UCSD-AML1 (cell line): Measurements from ENCODE around the gene NRG2.

Experiments
- DNase-seq: peaks from one replicate; lab custom pipeline; 2025; ENCODE audit not compliant: unreplicated experiment; lab: John Stamatoyannopoulos, UW

Gene NRG2

DNA sequence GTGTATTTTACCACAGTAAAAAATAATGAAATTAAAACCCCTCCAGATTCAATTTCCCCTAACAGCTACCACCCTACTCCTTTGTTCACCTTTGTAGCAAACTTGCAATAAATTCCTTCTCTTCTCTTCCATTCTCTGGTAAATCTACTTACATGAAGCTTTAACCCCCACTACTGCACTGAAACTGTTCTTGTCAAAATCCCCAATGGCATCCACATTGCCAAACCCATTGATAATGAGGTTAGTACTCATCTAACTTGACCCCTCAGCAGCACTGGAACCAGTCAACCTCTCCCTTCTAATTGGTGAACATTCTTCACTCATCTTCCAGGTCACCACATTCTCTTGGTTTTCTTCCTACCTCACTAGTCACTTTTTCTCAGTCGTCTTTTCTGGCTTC, 29.6 kb downstream of the NRG2 start:
- no peak for DNase-seq

DNA sequence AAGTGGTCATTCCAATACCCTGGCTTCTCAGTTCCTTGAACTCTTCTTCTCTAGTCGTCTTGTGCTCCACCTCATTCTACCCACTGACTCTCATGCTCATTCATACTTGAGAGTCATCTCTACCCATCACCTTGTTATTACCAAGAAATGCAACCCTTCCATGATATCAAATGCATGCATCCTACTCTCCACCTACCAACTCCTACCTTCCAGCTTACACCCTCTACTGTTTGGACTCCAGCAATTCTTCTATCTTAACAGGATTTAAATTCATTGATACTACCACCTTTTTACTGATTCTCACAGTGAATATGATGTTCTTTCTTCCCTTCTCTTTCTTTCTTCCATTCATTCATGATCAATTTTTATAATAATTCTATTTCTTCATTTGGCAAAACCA, 30.7 kb downstream of the NRG2 start:
- DNase-seq, result no peak

DNA sequence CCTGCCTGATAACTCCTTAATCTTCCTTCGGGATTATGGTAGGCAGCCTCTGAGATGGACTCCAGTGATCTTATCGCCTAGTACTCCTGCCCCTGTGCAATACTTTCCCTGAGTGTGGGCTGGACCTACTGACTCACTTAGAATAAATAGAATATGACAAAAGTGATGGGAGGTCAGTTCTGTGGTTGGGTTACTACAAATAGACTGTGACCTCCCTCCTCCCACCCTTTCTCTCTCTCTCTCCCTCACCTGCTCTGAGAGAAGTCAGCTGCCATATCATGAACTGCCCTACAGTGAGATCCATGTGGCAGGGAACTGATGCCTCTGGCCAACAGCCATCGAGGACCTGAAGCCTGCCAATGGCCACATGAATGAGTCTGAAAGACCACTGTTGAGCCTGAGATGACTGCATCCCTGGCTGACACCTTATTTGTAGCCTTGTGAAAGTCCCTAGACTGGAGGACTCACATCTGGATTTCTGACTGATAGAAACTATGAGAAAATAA, 31.7 kb downstream of the NRG2 start:
- DNase-seq, result no peak

DNA sequence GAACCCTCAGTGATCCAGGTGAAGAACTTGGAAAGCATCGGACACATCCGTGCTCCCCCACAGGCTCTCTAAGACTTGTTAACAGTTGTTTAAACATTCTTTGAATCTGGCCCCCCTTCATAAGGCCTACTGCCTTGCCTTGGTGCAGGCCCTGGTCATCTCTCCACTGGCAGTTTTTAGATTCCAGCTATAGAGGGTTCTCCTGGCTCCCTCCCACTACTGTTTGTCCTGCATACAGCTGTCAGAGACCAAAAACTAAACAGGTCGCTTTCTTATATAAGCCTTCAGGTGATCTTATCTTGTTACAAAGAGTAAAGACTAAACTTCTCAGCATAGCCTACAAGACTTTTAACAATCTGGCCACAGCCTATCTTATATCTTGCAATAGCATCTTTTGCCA, 32.3 kb downstream of the NRG2 start:
- no peak for DNase-seq

DNA sequence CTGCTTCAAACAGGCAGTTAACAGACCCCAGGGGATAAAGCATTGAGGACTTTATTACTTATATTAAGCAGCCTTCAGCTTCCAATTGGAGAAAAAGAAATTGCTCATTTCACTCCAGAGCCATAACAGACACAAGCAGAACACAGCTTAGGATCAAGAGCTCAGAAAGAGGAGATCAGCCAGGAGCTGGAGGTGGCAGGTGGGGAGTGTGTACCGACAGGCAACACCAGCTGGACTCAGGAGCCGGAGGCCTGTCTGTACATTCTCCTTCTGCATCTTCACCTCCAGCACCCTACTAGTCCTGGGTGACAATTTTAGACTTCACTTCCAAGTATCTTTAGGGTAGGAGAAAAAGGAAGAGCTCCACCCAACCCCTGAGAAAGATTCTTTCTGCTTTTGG, 35.8 kb downstream of the NRG2 start:
- DNase-seq, result no peak

DNA sequence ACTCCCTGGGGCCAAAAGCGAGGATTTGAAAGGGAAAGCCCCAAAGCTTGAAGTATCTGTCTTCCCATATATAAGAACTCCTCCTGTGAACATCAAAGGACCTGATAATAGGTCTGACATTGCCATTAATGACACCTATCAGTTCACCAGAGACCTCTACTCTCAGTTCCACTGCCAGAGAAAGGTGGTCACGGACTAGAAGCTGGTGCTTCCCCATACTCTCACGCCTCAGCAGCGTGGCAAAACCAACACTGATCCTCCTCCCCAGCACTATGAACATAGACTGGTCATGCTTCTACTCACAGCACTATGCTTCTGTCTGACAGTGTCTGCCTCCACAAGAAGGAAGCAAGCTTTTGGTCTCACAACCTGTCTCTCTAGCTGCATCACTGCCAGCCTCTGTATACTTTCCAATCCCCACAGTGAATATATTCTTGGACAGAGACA, 37.9 kb downstream of the NRG2 start:
- no peak for DNase-seq

DNA sequence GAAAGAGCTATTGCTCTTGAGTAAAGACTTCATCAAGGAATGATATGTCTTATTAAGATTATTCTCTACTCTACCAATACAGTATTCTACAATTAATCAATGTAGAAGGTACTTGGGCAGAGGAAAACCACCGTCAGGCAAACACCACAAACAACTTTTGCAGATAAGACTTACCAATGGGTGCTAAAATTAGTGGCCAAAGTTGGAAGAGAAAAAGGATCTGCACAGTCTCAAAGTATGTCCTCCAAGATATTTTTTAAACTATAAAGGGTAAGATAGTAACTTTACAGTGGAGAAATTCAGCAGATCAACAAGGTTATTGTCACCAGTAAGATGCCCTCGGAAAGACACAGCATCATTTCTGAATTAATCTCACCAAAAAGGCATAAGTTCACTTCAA, 38.9 kb downstream of the NRG2 start:
- no peak for DNase-seq

DNA sequence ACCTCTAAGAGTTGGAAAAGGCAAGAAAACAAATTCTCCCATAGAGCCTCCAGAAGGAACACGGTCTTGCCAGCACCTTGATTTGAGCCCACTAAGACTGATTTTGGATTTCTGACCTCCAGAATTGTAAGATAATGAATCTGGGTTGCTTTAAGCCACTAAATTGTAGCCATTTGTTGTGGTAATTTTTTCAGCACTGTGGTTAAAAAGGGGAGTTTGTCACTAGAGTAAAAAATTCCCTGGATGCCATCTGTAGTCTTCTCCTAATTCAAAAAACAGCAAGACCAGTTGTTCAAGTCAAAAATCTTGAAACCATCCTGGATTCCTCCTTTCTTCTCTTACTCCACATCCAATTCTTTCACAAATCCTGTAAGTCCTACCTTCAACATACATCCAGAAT, 39.6 kb downstream of the NRG2 start:
- no peak for DNase-seq

DNA sequence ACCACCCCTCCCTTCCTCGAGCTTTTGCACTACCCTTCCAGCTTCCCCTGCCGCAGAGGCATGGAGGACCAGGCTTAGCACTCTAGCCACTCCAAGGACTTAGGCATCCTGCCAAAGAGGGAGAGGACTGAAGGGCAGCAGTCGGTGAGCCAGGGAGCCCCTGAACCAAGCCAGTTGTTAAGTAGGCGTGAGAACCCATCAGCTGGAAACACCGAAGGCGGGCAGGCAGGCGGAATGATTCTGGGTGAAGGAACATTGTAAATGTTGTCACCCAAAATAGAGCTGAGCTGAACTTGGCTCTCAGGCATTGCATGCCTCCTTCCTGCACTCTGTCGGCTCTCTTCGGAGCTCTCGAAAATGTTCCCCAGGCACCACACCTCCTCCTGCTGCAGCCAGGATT, 42.8 kb downstream of the NRG2 start:
- no peak for DNase-seq

DNA sequence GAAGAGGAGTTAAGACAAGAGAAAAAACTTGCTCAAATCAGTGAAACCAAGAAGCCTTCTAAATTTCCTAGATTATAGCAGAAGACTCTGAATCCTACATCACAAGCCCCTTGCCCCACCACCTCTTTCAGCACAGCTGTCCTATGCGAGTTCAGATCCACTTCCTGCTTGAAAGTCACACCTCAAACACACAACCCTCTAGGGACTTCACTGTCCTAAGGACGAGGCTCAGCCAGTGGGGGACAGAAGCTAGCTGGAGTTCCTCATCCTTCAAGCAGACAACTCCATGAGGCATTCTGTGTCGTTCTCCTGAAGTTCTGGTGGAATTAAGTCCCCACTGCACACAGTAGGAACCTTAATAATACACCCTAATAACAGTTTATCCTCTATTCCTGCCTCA, 44.3 kb downstream of the NRG2 start:
- no peak for DNase-seq

DNA sequence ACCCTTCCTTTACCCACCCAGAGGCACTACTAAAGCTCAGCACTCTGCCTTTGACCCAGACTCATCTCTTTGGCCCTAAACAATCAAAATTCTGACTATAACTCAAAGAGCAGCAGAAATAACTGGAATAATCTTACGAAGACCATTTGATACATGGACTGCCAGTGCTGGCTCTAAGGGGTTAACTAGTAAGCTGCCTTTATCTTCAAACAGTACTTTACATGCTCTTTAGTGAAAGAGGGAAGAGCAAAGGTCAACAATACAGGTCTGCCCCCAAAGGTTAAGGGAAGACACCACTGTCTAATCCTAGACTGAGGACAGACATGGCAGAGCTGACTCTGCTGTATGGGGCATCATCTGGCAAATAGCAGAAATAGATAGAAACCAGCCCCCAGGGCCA, 45.8 kb downstream of the NRG2 start:
- DNase-seq, result no peak

DNA sequence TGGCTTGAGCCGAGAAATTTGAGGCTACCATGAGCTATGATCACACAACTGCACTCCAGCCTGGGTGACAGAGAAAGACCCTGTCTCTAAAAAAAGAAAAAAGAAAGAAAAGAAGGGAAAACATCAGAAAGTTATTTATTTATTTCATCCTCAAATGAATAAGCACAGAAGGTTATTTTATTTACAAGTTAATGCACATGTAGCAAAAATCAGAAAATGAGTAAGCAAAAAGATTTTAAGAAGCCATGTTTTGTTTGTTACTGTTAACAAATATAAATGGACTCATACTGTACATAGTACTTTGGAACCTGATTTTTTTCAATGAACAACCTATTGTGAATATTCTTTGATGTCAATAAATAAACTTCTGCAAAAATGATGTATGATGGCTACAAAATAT, 47.2 kb downstream of the NRG2 start:
- DNase-seq, result no peak

DNA sequence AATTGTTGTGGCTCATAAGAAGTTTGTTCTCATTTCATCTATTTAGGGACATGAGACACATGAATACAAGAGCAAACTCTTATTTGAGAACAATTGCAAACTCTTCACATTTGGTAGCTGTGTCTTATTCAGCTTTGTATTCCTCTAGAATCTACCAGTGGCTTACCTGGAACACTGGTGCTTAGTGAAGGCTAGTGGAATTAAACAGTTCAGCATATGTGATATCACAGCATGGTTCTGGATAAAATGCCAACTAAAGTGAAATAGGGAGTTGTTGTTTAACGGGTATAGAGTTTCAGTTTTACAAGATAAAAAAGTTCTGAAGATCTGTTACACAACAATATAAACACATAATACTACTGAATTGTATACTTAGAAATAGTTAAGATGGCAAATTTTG, 48.9 kb downstream of the NRG2 start:
- no peak for DNase-seq

DNA sequence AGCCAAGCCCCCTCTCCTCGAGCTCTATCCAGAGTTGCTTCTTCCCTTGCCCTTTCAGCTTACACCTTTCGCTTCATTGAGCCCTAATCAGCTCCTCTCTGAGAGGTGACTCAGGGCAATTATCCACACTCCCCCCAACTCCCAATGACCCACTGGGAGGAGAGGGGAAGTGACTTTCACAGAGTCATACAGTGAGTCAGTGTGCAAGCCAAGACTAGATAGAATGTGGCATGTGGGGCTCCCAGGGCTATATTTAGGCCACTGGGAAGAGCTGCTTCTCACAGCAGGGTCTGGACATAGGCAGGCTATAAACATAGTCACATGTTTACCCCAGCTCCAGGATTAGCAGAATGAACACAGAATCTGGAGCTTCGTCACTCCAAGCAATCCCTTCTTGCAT, 57.4 kb downstream of the NRG2 start:
- DNase-seq, result no peak

DNA sequence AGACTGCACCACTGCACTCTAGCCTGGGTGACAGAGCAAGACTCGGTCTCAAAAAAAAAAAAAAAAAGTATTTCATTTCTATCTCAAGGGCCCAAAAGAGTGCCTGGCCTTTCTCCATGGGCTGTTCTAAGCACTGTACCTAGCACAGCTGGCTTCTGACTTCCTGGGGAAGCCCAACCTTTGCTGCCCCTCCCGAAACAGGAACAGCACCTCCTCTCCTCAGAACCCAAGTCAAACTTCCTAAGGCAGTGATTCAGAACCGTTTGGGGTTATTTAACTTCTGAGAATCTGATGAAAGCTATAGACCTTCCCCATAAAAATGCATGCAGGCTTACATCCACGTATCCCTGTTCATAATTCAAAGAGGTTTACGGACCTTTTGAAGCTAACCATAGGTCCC, 57.8 kb downstream of the NRG2 start:
- DNase-seq, result no peak

DNA sequence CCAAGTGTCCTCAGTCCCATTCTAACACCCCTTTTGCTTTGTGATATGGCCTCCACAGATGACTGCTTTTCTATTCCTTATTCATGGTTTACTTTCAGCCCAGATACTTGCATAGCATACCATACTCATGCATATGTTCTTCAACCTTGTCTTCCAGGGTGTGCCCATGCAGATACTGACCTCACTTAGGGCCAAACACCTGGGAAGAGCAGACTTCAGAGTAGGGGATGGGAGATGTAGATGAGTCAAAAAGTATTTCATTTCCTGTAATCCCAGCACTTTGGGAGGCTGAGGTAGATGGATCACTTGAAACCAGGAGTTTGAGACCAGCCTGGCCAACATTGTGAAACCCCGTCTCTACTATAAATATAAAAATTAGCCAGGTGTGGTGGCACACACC, 58.3 kb downstream of the NRG2 start:
- no peak for DNase-seq

DNA sequence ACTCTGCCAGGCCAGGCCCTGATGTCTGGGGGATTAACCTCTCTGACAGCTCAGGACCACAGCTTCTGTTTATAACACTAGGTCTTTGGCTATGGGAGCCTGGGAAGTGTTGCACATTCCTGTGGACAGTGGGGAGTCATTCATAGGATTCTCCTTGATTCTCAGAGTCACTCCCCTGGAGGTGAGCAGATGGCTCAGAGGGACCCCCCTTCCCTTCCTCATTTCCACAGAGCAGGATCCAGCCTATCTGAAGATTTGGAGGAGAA, 60.2 kb downstream of the NRG2 start:
- DNase-seq, result no peak

DNA sequence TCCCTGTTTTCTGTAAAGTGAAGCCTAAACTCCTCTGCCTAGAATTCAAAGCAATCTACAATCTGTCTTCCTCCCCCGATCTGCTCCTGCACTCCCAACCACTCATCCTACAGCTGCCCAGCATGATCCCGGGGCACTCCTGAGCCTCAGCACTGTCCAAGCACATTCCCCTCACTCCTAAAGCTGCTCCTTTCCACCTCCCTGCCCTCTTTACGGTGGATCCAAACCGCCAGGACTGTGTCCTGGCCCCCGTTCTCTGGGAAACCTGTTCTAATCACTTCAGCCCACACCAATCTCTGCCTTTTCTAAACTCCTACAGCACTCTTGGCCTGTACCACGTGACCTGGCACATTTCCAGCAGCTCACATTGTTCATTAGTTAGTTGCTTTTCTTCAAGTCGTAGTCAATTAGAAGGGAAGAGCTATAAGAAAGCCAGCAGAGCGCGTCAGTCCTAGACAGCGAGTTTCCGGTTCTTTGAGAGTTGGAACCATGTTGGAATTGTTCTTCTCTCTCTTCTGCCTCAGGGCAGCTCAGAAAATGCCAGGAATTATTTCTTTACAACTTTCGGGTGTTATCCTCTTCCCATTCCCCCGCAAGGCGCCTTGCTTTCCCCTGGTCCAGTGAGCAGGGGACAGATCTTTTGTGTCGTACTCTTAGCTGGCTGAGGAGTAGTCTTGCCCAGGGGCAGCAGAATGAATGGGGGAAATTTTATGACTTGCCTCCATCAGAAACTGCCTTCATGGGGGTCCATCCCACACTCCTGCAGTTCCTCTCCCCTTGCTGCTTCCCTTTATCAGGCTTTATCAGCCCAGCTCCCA, 60.7 kb downstream of the NRG2 start:
- no peak for DNase-seq

DNA sequence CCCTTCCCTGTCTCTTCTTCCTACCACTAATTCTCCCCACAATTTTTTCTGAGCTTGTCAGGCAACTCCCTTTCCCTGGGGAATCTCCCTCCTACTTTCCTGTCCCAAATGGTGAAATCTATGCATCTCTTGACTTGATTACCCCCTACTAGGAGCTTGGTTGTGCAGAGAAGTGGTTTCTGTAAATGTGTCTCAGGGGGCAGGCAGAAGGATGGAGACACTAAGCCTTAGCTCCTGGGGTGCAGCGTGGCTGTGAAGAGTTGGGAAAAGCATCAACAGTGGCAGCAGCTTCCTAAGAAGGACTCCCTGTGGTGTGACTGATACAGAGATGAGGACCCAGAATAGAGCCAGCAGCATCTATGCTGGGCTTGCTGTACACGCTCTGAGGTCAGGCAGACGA, 62.3 kb downstream of the NRG2 start:
- DNase-seq, result no peak

DNA sequence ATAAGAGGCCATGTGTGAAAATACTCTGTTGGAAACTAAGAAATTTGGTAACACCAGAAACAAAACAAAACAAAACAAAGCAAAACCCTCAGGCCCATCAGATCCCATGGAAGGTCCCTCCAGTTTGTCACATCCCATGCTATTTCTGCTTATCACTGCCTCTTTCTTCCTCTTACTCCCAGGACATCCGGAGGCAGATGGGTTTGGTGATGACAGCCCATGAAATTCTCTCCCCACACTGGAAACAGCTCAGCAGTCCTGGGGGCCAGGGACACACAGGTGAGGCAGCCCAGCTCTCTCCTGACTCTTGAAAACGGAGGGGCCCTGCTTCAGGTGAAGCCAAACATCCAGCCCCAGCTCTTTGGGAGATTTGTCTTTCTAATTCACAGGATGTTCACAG, 63.2 kb downstream of the NRG2 start:
- no peak for DNase-seq

DNA sequence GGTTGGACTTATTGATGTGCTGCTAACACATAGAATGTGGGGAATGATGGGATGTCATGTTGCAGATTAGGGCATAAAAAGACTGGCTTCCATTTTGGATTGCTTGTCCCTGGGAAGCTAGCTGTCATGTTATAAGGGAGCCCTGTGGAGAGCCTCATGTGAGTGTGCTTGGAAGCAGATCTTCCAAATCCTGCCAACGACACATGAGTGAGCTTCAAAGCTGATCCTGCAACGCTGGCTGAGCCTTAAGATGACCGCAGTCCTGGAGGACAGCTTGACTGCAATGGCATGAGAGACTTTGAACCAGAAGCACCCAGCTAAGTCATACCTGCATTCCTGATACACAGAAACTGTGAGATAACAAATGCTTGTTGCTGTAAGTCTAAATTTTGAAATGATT, 63.6 kb downstream of the NRG2 start:
- DNase-seq, result no peak

DNA sequence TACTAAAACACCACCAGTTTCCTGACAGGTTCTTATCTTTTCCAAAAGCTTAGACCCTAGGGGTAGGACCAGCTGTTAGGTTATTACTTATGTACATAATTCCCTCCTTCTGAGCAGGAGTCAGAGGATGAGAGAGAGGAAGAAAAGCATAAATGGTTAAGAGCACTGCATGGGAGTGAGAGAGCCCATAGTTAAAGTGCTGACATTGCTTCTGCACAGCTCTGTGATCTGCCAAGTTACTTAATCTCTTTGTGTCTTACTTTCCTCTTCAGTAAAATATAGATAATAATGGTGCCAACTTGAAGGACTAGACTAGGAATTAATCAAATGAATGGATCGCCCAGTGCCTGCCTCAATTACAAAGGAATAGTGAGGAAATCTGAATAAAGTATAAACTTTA, 66.4 kb downstream of the NRG2 start:
- no peak for DNase-seq

DNA sequence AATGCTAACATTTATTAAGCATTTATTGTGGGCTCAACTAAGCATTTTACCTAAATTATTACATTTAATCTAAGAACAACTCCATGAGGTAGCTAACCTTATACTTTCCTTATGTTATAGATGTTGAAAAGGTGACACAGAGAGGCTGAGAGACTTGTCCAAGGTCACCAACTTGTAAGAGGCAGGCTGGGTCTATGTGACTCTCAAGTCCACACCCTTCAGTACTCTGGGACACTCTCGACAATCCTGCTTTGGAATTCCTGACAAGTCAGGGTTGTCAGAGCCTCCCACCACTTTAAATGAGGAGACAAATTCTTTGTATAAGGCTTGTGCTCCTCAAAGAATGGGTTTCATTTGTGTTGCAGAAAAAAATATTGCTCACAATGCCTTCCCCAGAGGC, 67.2 kb downstream of the NRG2 start:
- DNase-seq, result no peak
